GM12874 (cell line): Measurements from ENCODE around the gene PTPRG.

Experiments
- TF ChIP-seq, protein P1 (sequence below): IDR thresholded peaks from 2 replicates; pipeline ENCODE4 v1.5.1; 2011; ENCODE audit warnings: low read depth, mild to moderate bottlenecking, control low read depth, low read length, moderate library complexity; ENCODE audit not compliant: insufficient read depth

Gene PTPRG

DNA sequence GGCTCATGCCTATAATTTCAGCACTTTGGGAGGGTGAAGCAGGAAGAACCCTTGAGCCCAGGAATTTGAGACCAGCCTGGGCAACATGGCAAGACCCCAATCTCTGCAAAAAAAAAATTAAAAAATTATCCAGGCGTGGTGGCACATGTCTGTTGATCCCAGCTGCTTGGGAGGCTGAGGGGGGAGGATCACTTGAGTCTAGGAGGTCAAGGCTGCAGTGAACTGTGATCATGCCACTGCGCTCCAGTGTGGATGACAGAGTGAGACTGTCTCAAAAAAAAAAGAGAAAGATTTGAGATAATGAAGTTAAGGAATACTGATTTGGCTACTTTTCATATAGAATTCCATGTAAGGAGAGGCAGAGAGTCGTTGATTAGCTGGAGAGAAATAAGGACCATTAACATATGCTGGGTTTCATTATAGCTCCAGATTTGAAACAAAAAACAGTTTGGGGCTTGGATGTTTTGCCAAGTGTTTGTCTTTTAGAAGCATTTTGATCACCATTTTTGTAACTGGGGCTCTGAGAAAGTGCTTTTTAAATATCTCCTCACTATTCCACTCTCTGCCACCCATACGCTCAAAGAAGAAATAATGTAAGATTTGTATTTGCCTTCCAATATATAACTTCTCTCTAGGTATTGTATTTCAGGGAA lies 597.8 kb downstream of the PTPRG start:
- TF ChIP-seq, protein P1, sequence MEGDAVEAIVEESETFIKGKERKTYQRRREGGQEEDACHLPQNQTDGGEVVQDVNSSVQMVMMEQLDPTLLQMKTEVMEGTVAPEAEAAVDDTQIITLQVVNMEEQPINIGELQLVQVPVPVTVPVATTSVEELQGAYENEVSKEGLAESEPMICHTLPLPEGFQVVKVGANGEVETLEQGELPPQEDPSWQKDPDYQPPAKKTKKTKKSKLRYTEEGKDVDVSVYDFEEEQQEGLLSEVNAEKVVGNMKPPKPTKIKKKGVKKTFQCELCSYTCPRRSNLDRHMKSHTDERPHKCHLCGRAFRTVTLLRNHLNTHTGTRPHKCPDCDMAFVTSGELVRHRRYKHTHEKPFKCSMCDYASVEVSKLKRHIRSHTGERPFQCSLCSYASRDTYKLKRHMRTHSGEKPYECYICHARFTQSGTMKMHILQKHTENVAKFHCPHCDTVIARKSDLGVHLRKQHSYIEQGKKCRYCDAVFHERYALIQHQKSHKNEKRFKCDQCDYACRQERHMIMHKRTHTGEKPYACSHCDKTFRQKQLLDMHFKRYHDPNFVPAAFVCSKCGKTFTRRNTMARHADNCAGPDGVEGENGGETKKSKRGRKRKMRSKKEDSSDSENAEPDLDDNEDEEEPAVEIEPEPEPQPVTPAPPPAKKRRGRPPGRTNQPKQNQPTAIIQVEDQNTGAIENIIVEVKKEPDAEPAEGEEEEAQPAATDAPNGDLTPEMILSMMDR = no peak

DNA sequence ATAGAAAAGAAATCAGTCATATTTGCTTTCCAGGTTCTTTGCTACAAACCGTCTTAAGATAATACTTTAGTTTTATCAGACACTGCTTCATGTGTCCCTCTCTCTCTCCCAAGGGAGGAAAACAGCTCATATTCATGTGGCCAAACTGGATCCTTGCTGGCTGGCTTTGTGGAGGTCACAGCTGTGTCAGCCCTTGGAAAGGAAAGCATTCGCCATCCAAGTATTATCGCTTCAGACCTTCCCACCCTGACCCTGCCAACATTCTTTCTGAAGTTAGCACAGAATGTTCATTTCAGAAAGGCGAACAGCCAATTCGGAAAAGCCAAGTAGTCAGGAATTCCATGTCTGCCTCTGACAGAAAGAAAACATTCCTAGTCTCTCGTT lies 598.3 kb downstream of the PTPRG start:
- TF ChIP-seq, protein P1 = no peak

DNA sequence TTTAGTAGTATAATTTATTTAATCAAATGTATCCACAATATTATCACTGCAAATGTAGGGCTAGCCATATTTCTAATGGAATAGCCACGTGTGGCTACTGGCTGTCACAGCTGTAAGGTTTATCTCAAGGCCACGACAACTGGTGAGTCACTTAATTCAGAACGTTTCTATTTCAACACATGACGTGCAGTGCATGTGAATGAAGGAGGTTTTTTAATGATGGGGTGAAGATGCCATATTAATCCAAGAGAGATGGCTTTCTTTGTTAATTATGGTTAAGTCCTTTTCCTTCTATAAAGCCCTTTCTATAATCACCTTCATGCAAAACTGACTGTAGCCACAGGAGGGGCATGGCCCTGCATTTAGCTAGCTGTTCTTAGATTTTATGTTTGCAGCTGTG lies 600.0 kb downstream of the PTPRG start:
- TF ChIP-seq, protein P1 = no peak

DNA sequence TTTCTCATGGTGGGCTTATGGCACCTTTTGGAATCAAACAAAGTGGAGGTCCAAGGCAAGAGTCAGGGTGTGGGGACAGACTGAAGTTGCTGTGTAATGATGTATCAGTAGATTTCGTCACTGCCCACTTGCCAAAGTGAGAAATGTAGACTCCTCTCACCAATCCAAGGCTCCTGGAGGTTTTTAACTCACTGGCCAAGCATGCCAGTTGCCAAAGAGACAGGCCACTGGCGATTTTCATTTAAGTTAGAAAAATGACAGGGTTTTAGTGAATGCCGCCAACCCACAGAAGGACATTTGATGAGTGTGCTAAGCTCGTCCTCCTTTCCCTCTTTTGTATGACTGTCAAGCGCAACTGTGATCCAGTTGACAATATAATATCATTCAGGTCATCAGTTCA lies 602.8 kb downstream of the PTPRG start:
- TF ChIP-seq, protein P1 = no peak

DNA sequence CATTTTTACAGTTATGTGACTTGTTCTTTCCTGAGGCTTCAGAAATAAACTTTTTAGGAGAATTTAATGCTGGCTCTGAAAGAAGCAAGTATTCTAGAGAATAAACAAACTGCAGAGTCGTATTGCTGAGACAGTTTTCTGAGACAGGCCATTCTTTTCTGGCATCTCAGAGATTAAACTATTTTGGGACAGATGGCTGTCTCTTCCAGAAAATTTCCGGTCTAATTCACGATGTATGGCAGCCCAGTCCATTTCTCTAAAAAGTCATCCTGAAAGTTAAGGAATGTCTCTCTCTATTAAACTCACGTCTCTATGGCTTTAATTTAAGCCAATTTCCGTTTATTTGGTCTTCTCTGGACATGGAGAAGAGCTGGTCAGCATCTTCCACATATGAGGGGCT lies 603.4 kb downstream of the PTPRG start:
- TF ChIP-seq, protein P1 = no peak

DNA sequence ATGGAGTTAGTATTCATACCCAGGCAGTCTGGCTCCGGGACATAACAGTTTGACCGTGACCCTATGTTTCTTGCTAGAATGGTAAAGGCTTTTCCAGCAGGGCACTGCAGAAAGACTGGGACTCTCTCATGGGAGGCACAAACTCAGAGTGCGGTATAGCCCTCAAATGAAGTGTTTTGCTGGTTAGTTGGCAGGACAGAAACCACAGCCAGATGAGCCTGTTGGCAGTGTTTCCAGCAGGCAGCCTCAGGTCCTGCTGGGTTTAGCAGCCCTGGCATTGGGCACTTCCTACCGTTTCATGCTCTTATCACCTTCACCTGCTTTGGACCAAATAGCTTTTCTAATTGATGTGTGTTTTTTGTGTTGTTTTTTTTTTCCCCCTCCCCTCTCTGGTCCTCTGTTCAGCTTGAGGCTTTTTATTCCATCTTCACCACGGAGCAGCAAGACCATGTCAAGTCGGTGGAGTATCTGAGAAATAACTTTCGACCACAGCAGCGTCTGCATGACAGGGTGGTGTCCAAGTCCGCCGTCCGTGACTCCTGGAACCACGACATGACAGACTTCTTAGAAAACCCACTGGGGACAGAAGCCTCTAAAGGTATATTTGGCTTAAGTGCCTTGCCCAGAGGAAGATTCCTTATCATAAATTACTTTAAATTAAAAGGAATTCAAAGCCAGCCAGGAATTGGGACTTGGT lies 606.3 kb downstream of the PTPRG start:
- TF ChIP-seq, protein P1 = no peak

DNA sequence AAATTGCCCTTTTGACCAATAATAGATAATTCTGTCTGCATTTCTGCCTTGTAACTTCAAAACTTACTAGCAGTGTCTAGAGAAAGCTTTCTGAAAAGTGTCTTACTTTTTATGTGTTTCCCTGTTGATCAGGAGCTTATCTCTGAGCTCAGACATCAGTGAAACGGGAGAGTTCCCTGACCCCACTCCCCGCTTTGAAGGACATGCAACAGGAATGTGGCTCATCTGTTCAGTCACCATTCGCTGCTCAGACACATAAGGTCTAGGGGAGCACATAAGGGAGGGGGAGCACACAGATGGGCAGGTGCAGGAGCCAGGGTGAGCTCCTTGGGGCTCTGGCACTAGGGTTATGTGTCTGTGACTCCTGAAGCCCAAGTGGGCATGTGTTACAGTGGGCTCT lies 607.0 kb downstream of the PTPRG start:
- TF ChIP-seq, protein P1 = no peak
